K562 (cell line): ENCODE data around the gene UGT1A3.

ENCODE experiments used
- ADNP ChIP-seq: fragments of 200-800 bp; sonication (Bioruptor generic); IDR thresholded peaks from 2 replicates; pipeline ENCODE4 v1.6.1; 2016; ENCODE audit warnings: missing genetic modification characterization, missing compliant biosample characterization
- BACH1 ChIP-seq: fragments of 200-800 bp; sonication (Bioruptor generic); IDR thresholded peaks from 2 replicates; pipeline ENCODE4 v1.6.1; 2016; ENCODE audit warnings: missing genetic modification characterization, missing compliant biosample characterization
- GATAD2A ChIP-seq: fragments of 450-650 bp; IDR thresholded peaks from 2 replicates; pipeline ENCODE4 v1.6.1; 2017
- KLF1 ChIP-seq: fragments of 450-650 bp; IDR thresholded peaks from 2 replicates; pipeline ENCODE4 v1.6.1; 2016; ENCODE audit warnings: missing genetic modification characterization, missing compliant biosample characterization
- MYC ChIP-seq, 2 experiments: fragments of 250-450 bp in 1 of 2; sonication (Bioruptor Pico) in 1 of 2; IDR thresholded peaks; 2 replicates each; pipeline versions ENCODE4 v1.5.1 to v1.6.1; 2012 to 2021; ENCODE audit warnings: low read depth in 2 of 2, borderline replicate concordance in 1 of 2, improper control_type of control experiment in 1 of 2, low read length in 1 of 2, mild to moderate bottlenecking in 1 of 2, moderate library complexity in 1 of 2
- NCOR1 ChIP-seq: fragments of 450-650 bp; IDR thresholded peaks from 2 replicates; pipeline ENCODE4 v1.6.1; 2016; ENCODE audit warnings: mild to moderate bottlenecking, moderate library complexity
- POLR2AphosphoS5 ChIP-seq: IDR thresholded peaks from 2 replicates; pipeline ENCODE4 v1.6.1; 2011; ENCODE audit warnings: mild to moderate bottlenecking, low read depth, low read length, moderate library complexity; ENCODE audit not compliant: control insufficient read depth, insufficient read depth
- ZKSCAN8 ChIP-seq: fragments of 200-800 bp; sonication (Bioruptor generic); IDR thresholded peaks from 2 replicates; pipeline ENCODE4 v1.6.1; 2016; ENCODE audit warnings: missing genetic modification characterization, missing compliant biosample characterization
- TF ChIP-seq, protein P1 (sequence below), 3 experiments: IDR thresholded peaks in 2 of 3; conservative IDR thresholded peaks in 1 of 3; 2 replicates each; pipeline ENCODE4 v1.5.1; 2011 to 2012; ENCODE audit warnings: low read length in 3 of 3, mild to moderate bottlenecking in 3 of 3, control low read depth in 2 of 3, improper control_type of control experiment in 1 of 3, inconsistent platforms in 1 of 3, low read depth in 1 of 3, mixed read lengths in 1 of 3, moderate library complexity in 1 of 3; ENCODE audit not compliant: insufficient read depth in 2 of 3
- TF ChIP-seq, protein P2 (sequence below): sonication (generic); formaldehyde crosslinking; IDR thresholded peaks from 2 replicates; pipeline ENCODE4 v1.8.1; 2022; ENCODE audit warnings: missing genetic modification reagents
- TF ChIP-seq, protein P3 (sequence below), 2 experiments: fragments of 450-650 bp; IDR thresholded peaks; 2 replicates each; pipeline ENCODE4 v1.6.1; 2016; ENCODE audit warnings: mild to moderate bottlenecking in 2 of 2, borderline replicate concordance in 1 of 2, low read depth in 1 of 2, moderate library complexity in 1 of 2

DNA sequence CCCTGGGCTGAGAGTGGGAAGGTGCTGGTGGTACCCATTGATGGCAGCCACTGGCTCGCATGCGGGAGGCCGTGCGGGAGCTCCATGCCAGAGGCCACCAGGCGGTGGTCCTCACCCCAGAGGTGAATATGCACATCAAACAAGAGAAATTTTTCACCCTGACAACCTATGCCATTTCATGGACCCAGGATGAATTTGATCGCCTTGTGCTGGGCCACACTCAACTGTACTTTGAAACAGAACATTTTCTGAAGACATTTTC, 18.4 kb downstream of the UGT1A3 start:
- TF ChIP-seq KLF1 (no peak), ADNP (tag) (no peak), GATAD2A (no peak), BACH1 (tag) (no peak), NCOR1 (no peak), POLR2AphosphoS5 (no peak), ZKSCAN8 (CRISPR knock-in tag) (no peak), MYC (IDR thresholded peaks at IDR 0.05; ENCODE audit: low read depth, low read length) (no peak), MYC (CRISPR knock-in tag; IDR thresholded peaks at IDR 0.05; ENCODE audit: borderline replicate concordance, low read depth) (no peak)
- TF ChIP-seq, protein P1, sequence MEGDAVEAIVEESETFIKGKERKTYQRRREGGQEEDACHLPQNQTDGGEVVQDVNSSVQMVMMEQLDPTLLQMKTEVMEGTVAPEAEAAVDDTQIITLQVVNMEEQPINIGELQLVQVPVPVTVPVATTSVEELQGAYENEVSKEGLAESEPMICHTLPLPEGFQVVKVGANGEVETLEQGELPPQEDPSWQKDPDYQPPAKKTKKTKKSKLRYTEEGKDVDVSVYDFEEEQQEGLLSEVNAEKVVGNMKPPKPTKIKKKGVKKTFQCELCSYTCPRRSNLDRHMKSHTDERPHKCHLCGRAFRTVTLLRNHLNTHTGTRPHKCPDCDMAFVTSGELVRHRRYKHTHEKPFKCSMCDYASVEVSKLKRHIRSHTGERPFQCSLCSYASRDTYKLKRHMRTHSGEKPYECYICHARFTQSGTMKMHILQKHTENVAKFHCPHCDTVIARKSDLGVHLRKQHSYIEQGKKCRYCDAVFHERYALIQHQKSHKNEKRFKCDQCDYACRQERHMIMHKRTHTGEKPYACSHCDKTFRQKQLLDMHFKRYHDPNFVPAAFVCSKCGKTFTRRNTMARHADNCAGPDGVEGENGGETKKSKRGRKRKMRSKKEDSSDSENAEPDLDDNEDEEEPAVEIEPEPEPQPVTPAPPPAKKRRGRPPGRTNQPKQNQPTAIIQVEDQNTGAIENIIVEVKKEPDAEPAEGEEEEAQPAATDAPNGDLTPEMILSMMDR (IDR thresholded peaks at IDR 0.05 in 2 of 3, conservative IDR thresholded peaks at IDR 0.05 in 1 of 3; ENCODE audit: insufficient read depth in 2 of 3, low read depth in 1 of 3, low read length in 3 of 3): no peak
- TF ChIP-seq, protein P2, sequence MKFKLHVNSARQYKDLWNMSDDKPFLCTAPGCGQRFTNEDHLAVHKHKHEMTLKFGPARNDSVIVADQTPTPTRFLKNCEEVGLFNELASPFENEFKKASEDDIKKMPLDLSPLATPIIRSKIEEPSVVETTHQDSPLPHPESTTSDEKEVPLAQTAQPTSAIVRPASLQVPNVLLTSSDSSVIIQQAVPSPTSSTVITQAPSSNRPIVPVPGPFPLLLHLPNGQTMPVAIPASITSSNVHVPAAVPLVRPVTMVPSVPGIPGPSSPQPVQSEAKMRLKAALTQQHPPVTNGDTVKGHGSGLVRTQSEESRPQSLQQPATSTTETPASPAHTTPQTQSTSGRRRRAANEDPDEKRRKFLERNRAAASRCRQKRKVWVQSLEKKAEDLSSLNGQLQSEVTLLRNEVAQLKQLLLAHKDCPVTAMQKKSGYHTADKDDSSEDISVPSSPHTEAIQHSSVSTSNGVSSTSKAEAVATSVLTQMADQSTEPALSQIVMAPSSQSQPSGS: no peak
- TF ChIP-seq, protein P3, sequence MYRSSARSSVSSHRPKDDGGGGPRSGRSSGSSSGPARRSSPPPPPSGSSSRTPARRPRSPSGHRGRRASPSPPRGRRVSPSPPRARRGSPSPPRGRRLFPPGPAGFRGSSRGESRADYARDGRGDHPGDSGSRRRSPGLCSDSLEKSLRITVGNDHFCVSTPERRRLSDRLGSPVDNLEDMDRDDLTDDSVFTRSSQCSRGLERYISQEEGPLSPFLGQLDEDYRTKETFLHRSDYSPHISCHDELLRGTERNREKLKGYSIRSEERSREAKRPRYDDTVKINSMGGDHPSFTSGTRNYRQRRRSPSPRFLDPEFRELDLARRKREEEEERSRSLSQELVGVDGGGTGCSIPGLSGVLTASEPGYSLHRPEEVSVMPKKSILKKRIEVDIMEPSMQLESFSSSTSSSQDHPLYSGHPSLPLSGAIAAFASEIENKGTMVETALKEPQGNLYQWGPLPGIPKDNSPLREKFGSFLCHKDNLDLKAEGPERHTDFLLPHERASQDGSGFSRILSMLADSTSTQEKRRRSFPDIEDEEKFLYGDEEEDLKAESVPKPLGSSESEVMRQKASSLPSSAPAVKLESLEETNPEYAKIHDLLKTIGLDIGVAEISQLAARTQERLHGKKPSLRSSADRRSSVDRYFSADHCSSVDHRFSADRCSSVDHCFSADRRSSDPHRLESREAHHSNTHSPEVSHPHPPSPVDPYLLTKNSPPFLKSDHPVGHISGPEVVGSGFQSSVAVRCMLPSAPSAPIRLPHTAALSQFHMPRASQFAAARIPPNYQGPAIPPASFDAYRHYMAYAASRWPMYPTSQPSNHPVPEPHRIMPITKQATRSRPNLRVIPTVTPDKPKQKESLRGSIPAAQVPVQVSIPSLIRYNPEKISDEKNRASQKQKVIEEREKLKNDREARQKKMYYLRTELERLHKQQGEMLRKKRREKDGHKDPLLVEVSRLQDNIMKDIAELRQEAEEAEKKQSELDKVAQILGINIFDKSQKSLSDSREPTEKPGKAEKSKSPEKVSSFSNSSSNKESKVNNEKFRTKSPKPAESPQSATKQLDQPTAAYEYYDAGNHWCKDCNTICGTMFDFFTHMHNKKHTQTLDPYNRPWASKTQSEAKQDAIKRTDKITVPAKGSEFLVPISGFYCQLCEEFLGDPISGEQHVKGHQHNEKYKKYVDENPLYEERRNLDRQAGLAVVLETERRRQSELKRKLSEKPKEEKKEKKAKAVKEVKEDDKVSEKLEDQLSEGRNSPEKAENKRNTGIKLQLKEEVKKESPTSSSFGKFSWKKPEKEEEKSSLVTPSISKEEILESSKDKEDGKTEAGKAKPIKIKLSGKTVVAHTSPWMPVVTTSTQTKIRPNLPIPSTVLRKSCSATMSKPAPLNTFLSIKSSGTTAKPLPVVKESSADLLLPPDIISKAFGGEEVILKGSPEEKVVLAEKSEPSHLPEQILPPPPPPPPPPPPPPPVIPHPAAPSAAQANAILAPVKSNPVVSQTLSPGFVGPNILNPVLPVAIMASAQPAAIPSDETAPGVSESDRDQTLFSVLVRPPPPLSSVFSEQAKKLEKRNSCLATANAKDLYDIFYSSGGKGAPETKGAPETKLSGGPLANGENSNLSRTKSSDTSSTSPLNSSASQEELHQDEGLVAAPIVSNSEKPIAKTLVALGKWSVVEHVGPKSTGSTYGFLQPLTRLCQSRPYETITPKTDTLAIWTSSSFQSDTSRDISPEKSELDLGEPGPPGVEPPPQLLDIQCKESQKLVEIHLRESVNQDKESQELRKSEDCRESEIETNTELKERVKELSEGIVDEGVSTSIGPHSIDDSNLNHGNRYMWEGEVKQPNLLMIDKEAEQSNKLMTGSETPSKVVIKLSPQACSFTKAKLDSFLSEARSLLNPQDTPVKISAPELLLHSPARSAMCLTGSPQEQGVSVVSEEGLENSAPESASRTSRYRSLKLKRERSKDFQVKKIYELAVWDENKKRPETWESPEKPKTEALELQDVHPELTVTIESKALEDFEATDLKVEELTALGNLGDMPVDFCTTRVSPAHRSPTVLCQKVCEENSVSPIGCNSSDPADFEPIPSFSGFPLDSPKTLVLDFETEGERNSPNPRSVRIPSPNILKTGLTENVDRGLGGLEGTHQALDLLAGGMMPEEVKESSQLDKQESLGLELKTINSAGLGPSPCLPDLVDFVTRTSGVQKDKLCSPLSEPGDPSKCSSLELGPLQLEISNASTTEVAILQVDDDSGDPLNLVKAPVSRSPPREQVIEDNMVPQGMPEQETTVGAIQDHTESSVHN (IDR thresholded peaks at IDR 0.05; ENCODE audit: borderline replicate concordance in 1 of 2, low read depth in 1 of 2): no peak
